HG03432 (cell line): ENCODE data around the gene LRP1B.

Experiments used
- ATAC-seq: cut with Tn5 transposase; IDR thresholded peaks from one replicate; pipeline ENCODE4 v1.9.1; 2021; ENCODE audit warnings: mild to moderate bottlenecking, moderate library complexity; ENCODE audit not compliant: unreplicated experiment

The LRP1B gene

DNA sequence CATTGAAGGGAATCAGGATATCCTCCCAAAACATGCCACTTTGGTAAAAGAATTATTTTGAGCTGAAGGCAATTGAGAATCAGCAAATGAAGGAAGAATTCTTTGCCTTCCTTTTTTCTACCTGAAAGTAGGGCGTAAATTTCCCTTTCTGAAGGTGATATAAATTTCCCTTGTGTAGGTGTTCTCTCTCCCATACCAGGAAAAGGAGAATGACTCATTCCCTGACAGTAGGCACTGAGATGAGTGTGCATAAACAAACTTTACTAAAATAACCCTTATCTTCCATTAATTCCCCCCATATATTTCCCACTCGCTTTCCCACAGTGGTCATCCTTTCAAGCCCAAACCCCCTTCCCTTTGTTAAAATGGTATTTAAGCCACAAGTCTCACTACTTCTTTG lies 1339.0 kb downstream of the LRP1B start:
- no peak for ATAC-seq

DNA sequence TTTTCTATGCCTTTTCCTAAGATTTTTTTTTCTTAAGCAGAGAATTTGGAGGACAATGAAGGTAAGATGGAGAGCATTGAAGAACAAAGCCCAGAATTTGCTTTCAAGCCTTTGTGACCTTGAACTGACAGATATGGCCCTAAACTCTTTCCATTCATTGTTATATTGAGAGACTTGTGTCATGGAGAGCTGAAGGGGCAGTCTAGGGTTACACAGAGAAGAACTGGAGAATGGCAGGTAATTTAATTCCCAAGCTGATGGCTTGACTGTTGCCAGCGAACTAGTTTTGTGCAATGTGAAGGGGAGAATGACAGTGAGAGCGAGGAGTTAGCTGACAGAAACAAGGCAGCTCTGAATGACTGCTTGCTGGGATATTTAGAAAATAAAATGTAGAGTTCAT lies 1344.2 kb downstream of the LRP1B start:
- no peak for ATAC-seq

DNA sequence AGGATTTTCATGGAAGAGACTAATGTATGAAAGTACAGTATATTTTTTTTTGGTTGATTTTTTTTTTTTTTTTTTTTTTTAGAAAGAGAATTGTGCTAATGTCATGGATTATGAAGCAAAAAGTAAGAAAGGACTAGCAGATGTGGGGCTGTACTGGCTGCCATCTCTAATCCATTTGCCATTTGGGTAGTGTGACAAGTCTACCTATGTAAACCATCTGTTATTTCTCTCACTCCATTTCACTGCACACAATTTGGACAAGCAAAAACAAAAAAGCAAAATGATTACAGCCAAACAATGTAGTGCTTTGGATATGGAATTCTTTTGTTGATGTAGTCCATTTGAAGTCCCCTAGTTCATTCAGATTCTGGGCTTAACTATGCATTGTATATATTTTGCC lies 1355.4 kb downstream of the LRP1B start:
- no peak for ATAC-seq

DNA sequence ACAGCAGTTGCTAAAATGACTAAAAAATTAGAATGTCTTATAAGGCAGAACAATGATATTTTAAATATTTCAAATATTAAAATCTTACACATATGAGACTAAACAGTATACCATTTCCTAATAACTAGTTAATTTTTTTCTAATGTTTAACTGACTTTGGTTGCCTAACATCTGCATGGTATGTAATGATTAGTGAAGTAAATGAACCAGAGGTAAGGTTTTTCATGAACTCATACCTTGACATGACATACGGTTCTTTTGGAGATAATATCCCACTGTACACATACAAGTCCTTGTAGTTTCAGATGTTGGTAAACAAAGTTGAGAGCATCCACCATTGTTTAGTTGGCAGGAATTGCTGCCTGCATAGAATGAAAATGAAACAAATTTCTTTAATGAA lies 1360.2 kb downstream of the LRP1B start:
- no peak for ATAC-seq

- no peak for ATAC-seq
These were observed 1369.0 kb downstream of the LRP1B start for GRCh38 chr2:140761807-140762206.

DNA sequence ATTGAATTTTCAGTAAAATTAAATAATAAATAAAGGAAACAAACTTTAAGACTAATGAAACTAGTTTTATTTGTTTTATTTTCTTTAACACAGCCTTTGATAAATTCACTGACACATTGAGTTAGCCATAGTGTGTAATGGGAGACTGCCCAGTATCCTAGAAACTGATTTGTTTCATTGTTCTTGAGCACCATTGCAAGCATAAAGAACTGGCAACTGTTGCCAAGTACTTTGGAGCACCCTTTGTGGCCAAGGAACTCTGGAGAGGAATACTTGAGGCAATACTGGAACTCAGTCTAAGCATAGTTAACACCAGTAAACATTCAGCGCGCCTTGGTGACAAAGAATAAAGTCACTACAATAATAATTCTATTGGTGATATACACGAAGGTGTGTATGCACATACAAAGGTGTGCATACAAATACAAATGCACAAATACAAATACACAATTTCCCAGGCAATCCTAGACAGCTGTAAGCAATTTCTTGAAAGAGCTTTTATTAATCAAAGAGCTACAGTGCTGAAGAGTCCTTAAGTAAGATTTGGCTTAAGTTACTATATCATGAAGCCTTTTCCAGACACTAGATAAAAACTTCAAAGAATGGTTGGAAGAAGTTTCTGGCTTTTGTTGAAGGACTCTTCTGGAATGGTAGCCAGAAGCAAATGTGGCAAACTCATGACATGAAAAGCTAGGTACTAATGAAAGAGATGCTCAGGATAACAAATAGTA lies 1371.2 kb downstream of the LRP1B start:
- ATAC-seq, result no peak

- peak; percentile 97 for ATAC-seq
These were observed 1383.2 kb downstream of the LRP1B start for GRCh38 chr2:140747665-140748064.

DNA sequence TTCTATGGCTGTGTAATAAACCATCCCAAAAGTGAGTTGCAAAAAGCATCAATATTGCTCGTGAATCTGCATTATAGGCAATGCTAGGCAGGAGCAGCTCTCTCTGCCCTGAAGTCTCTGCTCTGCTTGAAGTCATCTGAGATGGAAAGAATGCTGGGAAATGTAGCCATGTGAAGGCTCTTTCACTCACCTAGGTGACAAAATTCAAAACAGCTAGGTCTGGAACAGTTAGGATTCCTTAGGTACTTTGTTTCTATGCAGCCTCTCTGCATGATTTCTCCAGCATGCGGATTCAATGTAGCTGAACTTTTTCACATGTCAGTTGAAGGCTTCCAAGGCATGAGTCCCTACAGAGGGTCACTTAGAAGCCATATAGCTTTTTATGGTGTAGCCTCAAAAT lies 1383.7 kb downstream of the LRP1B start:
- no peak for ATAC-seq

GRCh38 chr2:140744379-140744778 lies 1386.4 kb downstream of the LRP1B start:
- no peak for ATAC-seq

GRCh38 chr2:140737006-140737405 lies 1393.8 kb downstream of the LRP1B start:
- ATAC-seq, result no peak

- ATAC-seq, result no peak
These were observed 1395.8 kb downstream of the LRP1B start for GRCh38 chr2:140734992-140735391.

DNA sequence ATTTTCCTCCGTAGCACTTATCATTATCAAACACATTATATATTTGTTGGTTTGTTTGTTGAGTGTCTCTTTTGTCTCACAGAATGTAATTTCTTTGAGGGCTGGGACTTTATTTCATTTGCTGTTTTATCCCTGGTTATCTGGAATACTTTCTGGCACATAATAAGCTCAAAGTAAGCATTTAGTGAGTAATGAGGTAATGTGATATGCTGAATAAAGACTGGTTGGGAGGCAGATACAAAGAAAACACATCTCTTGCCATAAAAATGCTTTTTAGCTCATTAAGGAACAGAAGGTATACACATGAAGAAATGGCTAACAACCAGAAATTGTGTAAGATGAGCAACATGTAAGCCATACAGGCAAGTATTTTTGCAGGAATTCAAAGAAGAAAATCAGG lies 1411.8 kb downstream of the LRP1B start:
- ATAC-seq, result no peak

- ATAC-seq, result no peak
These were observed 1413.3 kb downstream of the LRP1B start for GRCh38 chr2:140717481-140717880.

GRCh38 chr2:140714586-140714985 lies 1416.2 kb downstream of the LRP1B start:
- no peak for ATAC-seq

- no peak for ATAC-seq
These were observed 1418.9 kb downstream of the LRP1B start for GRCh38 chr2:140711867-140712266.

DNA sequence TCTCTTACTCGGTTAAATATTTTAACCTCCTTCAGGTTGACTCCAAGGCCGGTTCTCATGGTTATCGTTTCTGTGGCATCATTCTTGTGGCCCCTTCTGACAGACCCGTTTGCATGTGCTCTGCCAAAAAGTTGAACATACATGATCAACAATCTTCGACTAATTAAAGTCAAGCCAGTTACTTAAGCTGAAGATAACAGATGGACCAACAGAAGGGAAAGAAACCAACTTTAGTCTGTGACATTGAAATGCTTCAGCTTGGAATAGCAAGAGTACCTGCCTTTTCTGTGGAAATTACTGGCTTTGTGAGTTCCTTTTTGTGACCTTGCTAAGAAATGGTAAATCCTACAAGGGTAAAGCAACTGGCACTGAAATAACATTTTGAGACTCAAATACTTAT lies 1429.1 kb downstream of the LRP1B start:
- no peak for ATAC-seq

GRCh38 chr2:140698636-140699035 lies 1432.2 kb downstream of the LRP1B start:
- ATAC-seq, result no peak

GRCh38 chr2:140696449-140696848 lies 1434.4 kb downstream of the LRP1B start:
- ATAC-seq, result no peak

GRCh38 chr2:140695155-140695554 lies 1435.7 kb downstream of the LRP1B start:
- ATAC-seq, result no peak

- no peak for ATAC-seq
These were observed 1443.0 kb downstream of the LRP1B start for GRCh38 chr2:140687825-140688224.

DNA sequence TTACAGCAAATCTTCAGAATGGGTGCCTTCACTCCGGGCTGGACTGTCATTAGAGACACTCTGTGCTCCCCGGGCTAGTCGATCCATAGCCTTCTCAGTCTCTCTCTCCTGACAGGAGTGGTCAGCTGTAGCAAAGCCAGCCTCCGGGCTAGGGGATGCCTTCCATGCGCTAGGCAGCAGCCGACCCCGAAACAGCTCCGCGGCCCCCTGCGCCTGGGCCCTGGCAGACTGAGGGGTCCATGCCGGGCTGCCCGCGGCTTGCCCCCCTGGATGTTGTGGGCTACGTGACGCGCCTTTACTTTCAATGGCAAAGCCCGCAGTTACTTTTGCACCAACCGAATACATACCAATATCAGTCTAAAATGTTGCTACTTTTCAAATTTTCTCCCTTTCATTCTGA lies 1447.2 kb downstream of the LRP1B start:
- ATAC-seq, result no peak

DNA sequence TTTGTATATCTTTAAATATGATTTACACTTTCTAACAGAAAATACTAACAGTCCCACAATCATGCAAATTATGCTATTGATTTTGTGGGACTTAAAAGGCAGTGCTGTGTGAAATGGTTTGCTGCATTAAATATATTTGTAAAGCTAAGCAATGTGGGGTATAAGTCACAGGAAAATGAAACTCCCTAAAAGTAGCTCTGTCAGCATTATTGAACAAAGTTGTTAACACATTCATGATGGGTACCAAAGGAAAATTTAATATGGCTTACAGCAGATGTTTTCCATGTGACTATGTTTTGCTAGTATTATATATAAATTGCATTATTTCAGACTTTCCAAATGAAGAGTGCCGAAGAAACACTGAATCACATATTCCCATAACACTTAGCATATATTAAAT lies 1450.0 kb downstream of the LRP1B start:
- no peak for ATAC-seq

DNA sequence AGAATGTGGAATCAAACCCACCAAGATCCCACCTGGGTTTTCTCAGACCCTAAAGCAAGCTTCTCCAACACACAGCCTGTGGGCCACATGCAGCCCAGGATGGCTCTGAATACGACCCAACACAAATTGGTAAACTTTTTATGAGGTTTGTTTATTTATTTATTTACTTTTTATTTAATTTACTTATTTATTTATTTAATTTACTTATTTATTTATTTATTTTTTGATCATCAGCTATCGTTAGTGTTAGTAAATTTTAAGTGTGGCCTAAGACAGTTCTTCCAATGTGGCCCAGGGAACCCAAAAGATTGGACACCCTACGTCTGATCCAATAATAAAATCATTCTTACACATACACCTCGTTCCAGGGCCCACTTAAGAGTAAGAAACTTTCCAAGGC lies 1451.1 kb downstream of the LRP1B start:
- no peak for ATAC-seq
